Measurements from ENCODE around the gene CDC37L1. TPM values are rescaled to one million over a fixed set of nuclear protein-coding genes. Genes with fewer than 3 reads are reported as not detected.

Gene CDC37L1
- total RNA-seq, 4 donors from 2014 or later, result 28.5 to 48.9 (median 38.0) TPM

DNA sequence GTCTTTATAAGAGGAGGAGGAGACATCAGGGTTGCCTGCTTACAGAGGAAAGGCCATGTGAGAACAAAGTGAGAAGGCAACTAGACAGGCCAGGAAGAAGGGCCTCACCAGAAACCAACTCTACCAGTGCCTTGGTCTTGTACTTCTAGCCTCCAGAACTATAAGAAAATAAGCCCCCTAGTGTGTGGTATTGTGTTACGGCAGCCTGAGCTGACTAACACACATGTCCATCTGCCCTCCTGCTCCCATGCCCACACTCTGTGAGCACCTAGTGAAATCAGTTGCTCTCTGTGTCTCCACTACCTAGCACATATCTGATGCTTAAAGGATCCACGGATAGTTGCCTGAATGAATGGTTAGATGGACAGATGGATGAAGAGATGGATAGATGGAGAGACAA, 54.8 kb downstream of the CDC37L1 start:
- no peaks in the 10 kb centered on the region for H3K36me3 ChIP-seq
- no peaks in the 10 kb centered on the region for H3K9me3 ChIP-seq
- TF ChIP-seq EP300 (IDR thresholded peaks at IDR 0.05), result no peak
- TF ChIP-seq POLR2A (IDR thresholded peaks at IDR 0.05), result no peak
- TF ChIP-seq CTCF (IDR thresholded peaks at IDR 0.05), result no peak
- no peak overlapping the region for H3K27ac ChIP-seq
- H3K4me3 ChIP-seq, result no peak overlapping the region
- no peaks in the 10 kb centered on the region for H3K27me3 ChIP-seq
- peaks cover 0 to 24% (median 5%) of the 10 kb centered on the region in 4 donors for H3K4me1 ChIP-seq
- no peak for DNase-seq (ENCODE audit: low spot score in 2 of 2)
- WGBS, 2 donors, result 95 to 98% methylated on average over 2 of the region's 2 CpGs

DNA sequence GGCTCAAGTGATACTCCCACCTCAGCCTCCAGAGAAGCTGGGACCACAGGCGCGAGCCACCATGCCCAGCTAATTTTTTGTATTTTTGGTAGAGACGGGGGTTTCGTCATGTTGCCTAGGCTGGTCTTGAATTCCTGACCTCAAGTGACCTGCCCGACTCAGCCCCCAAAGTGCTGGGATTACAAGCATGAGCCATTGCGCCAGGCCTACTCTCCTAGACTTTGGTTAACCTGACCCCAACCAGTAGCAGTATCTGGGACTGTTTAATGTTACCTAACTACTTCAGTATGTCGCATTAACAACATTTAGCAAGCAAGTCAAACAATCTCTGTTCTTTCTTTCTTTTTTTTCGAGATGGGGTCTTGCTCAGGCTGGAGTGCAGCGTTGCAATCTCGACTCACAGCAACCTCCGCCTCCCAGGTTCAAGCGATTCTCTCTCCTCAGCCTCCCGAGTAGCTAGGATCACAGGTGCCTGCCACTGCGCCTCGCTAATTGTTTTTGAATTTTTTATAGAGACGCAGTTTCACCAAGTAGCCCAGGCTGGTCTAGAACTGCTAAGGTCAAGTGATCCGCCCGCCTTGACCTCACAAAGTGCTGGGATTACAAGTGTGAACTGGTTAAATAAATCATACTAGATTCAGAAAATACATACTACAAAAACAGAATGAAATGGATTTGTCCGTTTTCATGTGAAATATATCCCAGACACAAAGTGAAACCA, 59.7 kb downstream of the CDC37L1 start:
- Histone ChIP-seq H3K4me3 (peak overlapping the region; percentile 74 to 98 (median 94)), H3K36me3 (no peaks in the 10 kb centered on the region), H3K9me3 (no peaks in the 10 kb centered on the region), H3K27ac (peak overlapping the region in 3 of 4 donors; percentile 90 to 98 (median 98)), H3K4me1 (peaks cover 0 to 37% (median 17%) of the 10 kb centered on the region in 4 donors), H3K27me3 (no peaks in the 10 kb centered on the region)
- TF ChIP-seq CTCF (IDR thresholded peaks at IDR 0.05) (no peak), POLR2A (IDR thresholded peaks at IDR 0.05) (no peak), EP300 (IDR thresholded peaks at IDR 0.05) (no peak)
- DNase-seq (ENCODE audit: low spot score in 2 of 2), result no peak
- WGBS, 2 donors, result 86 to 87% methylated on average over 19 of the region's 19 CpGs

DNA sequence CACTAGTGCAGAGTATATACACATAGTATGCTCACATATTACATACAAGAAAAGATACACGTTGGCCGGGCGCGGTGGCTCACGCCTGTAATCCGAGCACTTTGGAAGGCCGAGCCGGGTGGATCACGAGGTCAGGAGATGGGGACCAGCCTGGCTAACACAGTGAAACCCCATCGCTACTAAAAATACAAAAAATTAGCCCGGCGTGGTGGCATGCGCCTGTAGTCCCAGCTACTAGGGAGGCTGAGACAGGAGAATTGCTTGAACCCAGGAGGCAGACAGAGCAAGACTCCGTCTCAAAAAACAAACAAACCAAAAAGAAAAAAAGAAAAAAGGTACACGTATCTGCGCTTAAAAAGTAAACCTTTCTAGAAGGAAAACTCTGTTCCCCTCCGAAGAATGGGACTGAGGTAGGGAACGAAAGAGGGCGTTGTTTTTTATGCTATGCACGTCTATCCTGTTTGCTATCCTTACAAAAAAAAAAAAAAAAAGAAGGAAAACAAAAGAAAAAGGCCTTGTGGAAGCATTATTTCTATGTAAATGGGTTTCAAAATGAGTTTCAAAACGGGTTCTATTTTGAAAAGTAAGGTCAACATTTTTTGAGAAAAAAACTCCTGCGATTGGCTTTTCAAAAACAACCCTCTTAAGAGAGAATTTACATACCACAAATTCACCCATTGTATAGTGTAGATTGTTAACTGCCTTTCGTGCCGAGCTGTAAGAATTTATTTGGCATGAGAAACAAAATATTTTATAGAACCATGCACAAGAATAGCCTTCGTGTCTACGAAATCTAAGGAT, 60.4 kb downstream of the CDC37L1 start:
- WGBS, 2 donors, result 38 to 49% methylated on average over 26 of the region's 26 CpGs
- DNase-seq (ENCODE audit: low spot score in 2 of 2), result no peak
- H3K4me3 ChIP-seq, result peak overlapping the region; percentile 74 to 98 (median 94)
- H3K27ac ChIP-seq, result peak overlapping the region; percentile 90 to 98 (median 94)
- H3K9me3 ChIP-seq, result no peaks in the 10 kb centered on the region
- H3K4me1 ChIP-seq, result peaks cover 0 to 37% (median 17%) of the 10 kb centered on the region in 4 donors
- no peaks in the 10 kb centered on the region for H3K27me3 ChIP-seq
- no peak for TF ChIP-seq POLR2A (IDR thresholded peaks at IDR 0.05)
- TF ChIP-seq EP300 (IDR thresholded peaks at IDR 0.05), result no peak
- TF ChIP-seq CTCF (IDR thresholded peaks at IDR 0.05), result no peak
- H3K36me3 ChIP-seq, result no peaks in the 10 kb centered on the region

DNA sequence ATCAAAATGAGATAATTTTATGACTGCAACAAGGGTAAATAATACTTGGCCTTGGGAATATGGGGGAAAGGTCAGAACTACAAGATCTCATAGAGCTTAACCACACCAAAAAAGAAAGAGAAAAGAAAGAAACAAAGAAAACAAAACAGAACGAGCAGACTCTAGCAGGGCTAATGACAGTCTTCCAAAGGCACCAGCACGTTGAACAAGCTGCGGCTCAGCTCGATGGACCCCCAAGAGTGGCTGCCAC, 60.9 kb downstream of the CDC37L1 start:
- Histone ChIP-seq H3K27ac (peak overlapping the region; percentile 90 to 98 (median 94)), H3K4me1 (peaks cover 0 to 37% (median 17%) of the 10 kb centered on the region in 4 donors), H3K4me3 (peak overlapping the region; percentile 74 to 98 (median 94)), H3K27me3 (no peaks in the 10 kb centered on the region), H3K9me3 (no peaks in the 10 kb centered on the region), H3K36me3 (no peaks in the 10 kb centered on the region)
- 0% methylated on average over 4 of the region's 4 CpGs for WGBS, 2 donors
- DNase-seq (ENCODE audit: low spot score in 2 of 2), result no peak
- TF ChIP-seq EP300 (IDR thresholded peaks at IDR 0.05), result no peak
- TF ChIP-seq POLR2A (IDR thresholded peaks at IDR 0.05), result no peak
- no peak for TF ChIP-seq CTCF (IDR thresholded peaks at IDR 0.05)

Measured in tibial nerve (tissue), 4 donors.